ENCODE results near the gene ETV7.

- no peak for TF ChIP-seq CTCF (IDR thresholded peaks at IDR 0.05; ENCODE audit: insufficient read depth, low read length, poor library complexity, severe bottlenecking)
- no peak for TF ChIP-seq EZH2phosphoT487 (conservative IDR thresholded peaks at IDR 0.05; ENCODE audit: low read length)
Observed at GRCh38 chr6:36333931-36334725, 53.3 kb downstream of the ETV7 start.

Measured in SU-DHL-6 (cell line).